ENCODE results near the gene DLEC1.

The DLEC1 gene

DNA sequence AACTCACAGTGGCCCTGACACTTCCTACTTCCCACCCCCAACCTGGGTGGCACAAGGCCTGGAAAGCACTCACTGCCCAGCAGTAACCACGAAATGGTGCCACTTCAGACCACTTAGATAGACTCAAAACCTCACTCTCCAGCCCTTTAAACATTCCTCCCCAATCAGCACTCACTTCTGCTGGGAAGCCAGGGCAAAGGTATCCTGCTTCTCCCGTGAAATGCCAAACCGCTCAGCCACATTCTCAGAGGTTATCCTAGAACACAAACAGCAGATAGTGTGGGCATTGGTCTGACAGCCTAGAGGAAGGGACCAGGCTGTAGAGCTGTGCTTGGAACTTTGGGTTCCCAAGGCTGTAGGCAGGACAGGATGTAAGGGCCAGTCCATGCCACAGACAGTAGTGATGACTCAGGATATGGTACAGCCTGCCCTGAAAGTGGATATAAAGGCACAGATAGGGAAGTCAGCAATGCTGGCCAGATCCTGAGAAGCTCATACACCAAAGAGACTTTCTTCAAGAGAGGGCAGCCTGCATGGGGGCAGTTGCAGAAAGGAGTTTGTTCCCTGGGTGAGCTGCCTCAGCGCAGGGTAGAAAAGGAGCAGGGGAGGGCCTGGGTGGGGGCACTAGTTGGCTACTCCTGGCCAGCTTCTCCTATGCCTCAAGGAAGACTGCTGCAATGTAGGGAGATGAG lies 88.7 kb downstream of the DLEC1 start:
- Histone ChIP-seq H3K4me3 (ENCODE audit: low read length) (no peak overlapping the region), H3K4me2 (ENCODE audit: low read length) (no peak overlapping the region), H3K36me3 (replicated peaks; ENCODE audit: low read depth, low read length) (peaks cover 79% of the 10 kb centered on the region), H3K9me3 (ENCODE audit: insufficient read depth, low read length) (no peaks in the 10 kb centered on the region), H3K27ac (ENCODE audit: low read length) (no peak overlapping the region), H4K20me1 (ENCODE audit: insufficient read depth, low read length) (peaks cover 34% of the 10 kb centered on the region), H3K9ac (ENCODE audit: low read length) (no peak overlapping the region), H3K27me3 (ENCODE audit: low read depth, low read length) (no peaks in the 10 kb centered on the region), H3K4me1 (ENCODE audit: low read length) (peaks cover 22% of the 10 kb centered on the region), H2AFZ (ENCODE audit: low read depth, low read length) (no peak overlapping the region), H3K79me2 (ENCODE audit: low read length) (peaks cover 6% of the 10 kb centered on the region; the same call in 1 of the 2 replicates)
- TF ChIP-seq, protein P1, sequence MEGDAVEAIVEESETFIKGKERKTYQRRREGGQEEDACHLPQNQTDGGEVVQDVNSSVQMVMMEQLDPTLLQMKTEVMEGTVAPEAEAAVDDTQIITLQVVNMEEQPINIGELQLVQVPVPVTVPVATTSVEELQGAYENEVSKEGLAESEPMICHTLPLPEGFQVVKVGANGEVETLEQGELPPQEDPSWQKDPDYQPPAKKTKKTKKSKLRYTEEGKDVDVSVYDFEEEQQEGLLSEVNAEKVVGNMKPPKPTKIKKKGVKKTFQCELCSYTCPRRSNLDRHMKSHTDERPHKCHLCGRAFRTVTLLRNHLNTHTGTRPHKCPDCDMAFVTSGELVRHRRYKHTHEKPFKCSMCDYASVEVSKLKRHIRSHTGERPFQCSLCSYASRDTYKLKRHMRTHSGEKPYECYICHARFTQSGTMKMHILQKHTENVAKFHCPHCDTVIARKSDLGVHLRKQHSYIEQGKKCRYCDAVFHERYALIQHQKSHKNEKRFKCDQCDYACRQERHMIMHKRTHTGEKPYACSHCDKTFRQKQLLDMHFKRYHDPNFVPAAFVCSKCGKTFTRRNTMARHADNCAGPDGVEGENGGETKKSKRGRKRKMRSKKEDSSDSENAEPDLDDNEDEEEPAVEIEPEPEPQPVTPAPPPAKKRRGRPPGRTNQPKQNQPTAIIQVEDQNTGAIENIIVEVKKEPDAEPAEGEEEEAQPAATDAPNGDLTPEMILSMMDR (IDR thresholded peaks at IDR 0.05; ENCODE audit: low read depth, low read length): no peak
- TF ChIP-seq EZH2phosphoT487 (IDR thresholded peaks at IDR 0.05; ENCODE audit: low read depth): no peak

DNA sequence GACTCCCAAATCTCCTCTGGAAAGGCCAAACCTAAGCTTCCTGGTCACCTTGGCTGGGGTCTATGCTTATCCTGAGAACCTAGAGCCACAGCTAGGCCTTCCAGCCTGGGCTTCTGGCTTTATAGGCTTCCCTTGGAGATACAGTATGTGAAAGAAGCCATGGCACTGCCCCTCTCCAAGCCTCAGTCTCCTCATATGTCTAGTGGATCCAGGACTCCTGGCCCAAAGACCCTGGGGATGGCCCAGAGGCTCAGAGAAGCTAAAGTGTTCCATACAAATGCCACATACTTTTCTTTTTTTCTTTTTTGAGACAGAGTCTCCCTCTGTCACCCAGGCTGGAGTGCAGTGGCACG lies 89.3 kb downstream of the DLEC1 start:
- TF ChIP-seq EZH2phosphoT487 (IDR thresholded peaks at IDR 0.05; ENCODE audit: low read depth): no peak
- TF ChIP-seq, protein P1 (IDR thresholded peaks at IDR 0.05; ENCODE audit: low read depth, low read length): no peak
- Histone ChIP-seq H3K4me1 (ENCODE audit: low read length) (peaks cover 22% of the 10 kb centered on the region), H2AFZ (ENCODE audit: low read depth, low read length) (no peak overlapping the region), H3K9me3 (ENCODE audit: insufficient read depth, low read length) (no peaks in the 10 kb centered on the region), H3K9ac (ENCODE audit: low read length) (no peak overlapping the region), H3K36me3 (replicated peaks; ENCODE audit: low read depth, low read length) (peaks cover 76% of the 10 kb centered on the region), H4K20me1 (ENCODE audit: insufficient read depth, low read length) (peaks cover 31% of the 10 kb centered on the region), H3K79me2 (ENCODE audit: low read length) (peaks cover 6% of the 10 kb centered on the region; the same call in 1 of the 2 replicates), H3K4me3 (ENCODE audit: low read length) (no peak overlapping the region), H3K27ac (ENCODE audit: low read length) (no peak overlapping the region), H3K4me2 (ENCODE audit: low read length) (no peak overlapping the region), H3K27me3 (ENCODE audit: low read depth, low read length) (no peaks in the 10 kb centered on the region)

DNA sequence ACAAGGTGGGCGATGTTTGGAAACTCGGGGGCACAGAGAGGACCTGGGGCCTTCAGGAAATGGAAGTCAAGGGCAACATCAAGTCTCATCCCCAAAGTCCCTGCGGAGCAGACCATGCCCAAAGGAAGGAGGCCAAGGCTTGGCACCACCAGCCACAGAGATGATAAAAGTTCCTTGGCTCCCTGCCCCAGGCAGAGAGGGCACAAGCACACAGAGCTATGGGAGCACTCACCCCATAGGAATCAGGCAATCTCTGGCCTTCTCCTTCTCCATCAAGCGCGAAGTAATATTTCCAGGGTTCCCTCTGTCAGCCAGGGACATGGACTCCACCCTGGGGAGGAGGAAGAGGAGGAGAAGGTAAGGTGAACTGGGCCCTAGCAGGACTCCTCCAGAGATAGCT lies 90.0 kb downstream of the DLEC1 start:
- no peak overlapping the region for H2AFZ ChIP-seq (ENCODE audit: low read depth, low read length)
- no peaks in the 10 kb centered on the region for H3K27me3 ChIP-seq (ENCODE audit: low read depth, low read length)
- TF ChIP-seq EZH2phosphoT487 (IDR thresholded peaks at IDR 0.05; ENCODE audit: low read depth): no peak
- TF ChIP-seq, protein P1 (IDR thresholded peaks at IDR 0.05; ENCODE audit: low read depth, low read length): no peak
- H4K20me1 ChIP-seq (ENCODE audit: insufficient read depth, low read length): peaks cover 31% of the 10 kb centered on the region
- H3K4me1 ChIP-seq (ENCODE audit: low read length): peaks cover 22% of the 10 kb centered on the region
- H3K4me3 ChIP-seq (ENCODE audit: low read length): no peak overlapping the region
- peaks cover 6% of the 10 kb centered on the region; the same call in 1 of the 2 replicates for H3K79me2 ChIP-seq (ENCODE audit: low read length)
- no peak overlapping the region for H3K4me2 ChIP-seq (ENCODE audit: low read length)
- H3K27ac ChIP-seq (ENCODE audit: low read length): no peak overlapping the region
- peaks cover 80% of the 10 kb centered on the region for H3K36me3 ChIP-seq (replicated peaks; ENCODE audit: low read depth, low read length)
- H3K9me3 ChIP-seq (ENCODE audit: insufficient read depth, low read length): no peaks in the 10 kb centered on the region
- H3K9ac ChIP-seq (ENCODE audit: low read length): no peak overlapping the region

DNA sequence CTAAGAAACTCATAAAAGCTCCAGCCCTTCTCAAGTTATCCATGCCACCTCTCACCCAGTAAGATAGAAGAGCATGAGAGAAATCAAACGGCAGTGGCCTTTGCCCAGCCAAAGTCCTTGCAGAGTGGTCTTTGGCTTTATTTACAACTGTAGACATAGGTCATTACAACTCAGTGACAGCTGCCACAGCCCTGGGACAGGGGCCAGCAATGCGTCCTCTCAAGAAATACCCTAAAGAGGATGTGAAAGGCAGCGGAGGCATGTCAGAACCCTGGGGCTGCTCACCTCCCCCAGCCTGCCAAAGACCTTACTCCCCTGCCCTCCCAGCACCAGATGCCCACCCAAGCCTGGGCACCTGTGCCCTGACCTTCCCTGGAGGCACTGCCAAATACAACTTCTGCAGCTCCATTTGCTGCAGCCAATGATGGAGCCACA lies 91.6 kb downstream of the DLEC1 start:
- Histone ChIP-seq H2AFZ (ENCODE audit: low read depth, low read length) (no peak overlapping the region), H3K9me3 (ENCODE audit: insufficient read depth, low read length) (no peaks in the 10 kb centered on the region), H3K27ac (ENCODE audit: low read length) (peak overlapping the region; percentile 28), H3K36me3 (replicated peaks; ENCODE audit: low read depth, low read length) (peaks cover 70% of the 10 kb centered on the region), H3K27me3 (ENCODE audit: low read depth, low read length) (no peaks in the 10 kb centered on the region), H4K20me1 (ENCODE audit: insufficient read depth, low read length) (peaks cover 27% of the 10 kb centered on the region), H3K4me1 (ENCODE audit: low read length) (peaks cover 27% of the 10 kb centered on the region), H3K9ac (ENCODE audit: low read length) (0 out of 2 replicates have a peak overlapping the region, but pooled peaks have one; percentile 0), H3K4me2 (ENCODE audit: low read length) (peak overlapping the region; percentile 43), H3K4me3 (ENCODE audit: low read length) (no peak overlapping the region), H3K79me2 (ENCODE audit: low read length) (peaks cover 15% of the 10 kb centered on the region)
- no peak for TF ChIP-seq EZH2phosphoT487 (IDR thresholded peaks at IDR 0.05; ENCODE audit: low read depth)
- TF ChIP-seq, protein P1 (IDR thresholded peaks at IDR 0.05; ENCODE audit: low read depth, low read length): no peak
